ENCODE results near the gene CEP85L. TPM values are rescaled to one million over a fixed set of nuclear protein-coding genes. Genes with fewer than 3 reads are reported as not detected.

CEP85L gene
- total and polyA plus RNA-seq, 2 donors (not counting 1 experiment from before 2014, with no cell fraction given) = 7.3 to 22.0 TPM

- Histone ChIP-seq H3K79me2 (ENCODE audit: control insufficient read depth, insufficient read depth, low read length) (peaks cover 63% of the 10 kb centered on the region), H3K4me2 (ENCODE audit: extremely low read depth, insufficient read depth, low read length) (no peak overlapping the region), H3K9me3 (ENCODE audit: control insufficient read depth, insufficient read depth, low read depth, low read length) (no peaks in the 10 kb centered on the region), H2AFZ (ENCODE audit: low read length) (no peak overlapping the region), H3K4me1 (ENCODE audit: control insufficient read depth, extremely low read depth, insufficient read depth, low read length) (no peaks in the 10 kb centered on the region), H3K9ac (ENCODE audit: insufficient read depth, low read length) (no peak overlapping the region), H4K20me1 (ENCODE audit: control insufficient read depth, extremely low read depth, insufficient read depth, low read length) (no peaks in the 10 kb centered on the region), H3K27me3 (ENCODE audit: control insufficient read depth, insufficient read depth, low read length) (no peaks in the 10 kb centered on the region), H3K36me3 (ENCODE audit: control insufficient read depth, insufficient read depth, low read length) (no peaks in the 10 kb centered on the region), H3K4me3 (replicated peaks in 1 of 4; ENCODE audit: control extremely low read depth in 1 of 4, insufficient read depth in 1 of 4, low read depth in 3 of 4, low read length in 4 of 4) (no peak overlapping the region), H3K27ac (ENCODE audit: insufficient read depth, low read length) (no peak overlapping the region)
- no peak for TF ChIP-seq CTCF (conservative IDR thresholded peaks at IDR 0.05 in 1 of 2, IDR thresholded peaks at IDR 0.05 in 1 of 2; ENCODE audit: low read depth in 1 of 2, low read length in 2 of 2)
- TF ChIP-seq EZH2 (IDR thresholded peaks at IDR 0.05; ENCODE audit: low read length, missing control alignments) = no peak
- DNase-seq (ENCODE audit: low read depth in 2 of 2) = no peak
Measured at GRCh38 chr6:118630067-118630466, 21.3 kb downstream of the CEP85L start.

GRCh38 chr6:118627724-118628123 lies 23.7 kb downstream of the CEP85L start:
- H4K20me1 ChIP-seq (ENCODE audit: control insufficient read depth, extremely low read depth, insufficient read depth, low read length) = no peaks in the 10 kb centered on the region
- peaks cover 61% of the 10 kb centered on the region for H3K79me2 ChIP-seq (ENCODE audit: control insufficient read depth, insufficient read depth, low read length)
- no peak overlapping the region for H3K4me3 ChIP-seq (replicated peaks in 1 of 4; ENCODE audit: control extremely low read depth in 1 of 4, insufficient read depth in 1 of 4, low read depth in 3 of 4, low read length in 4 of 4)
- H3K9me3 ChIP-seq (ENCODE audit: control insufficient read depth, insufficient read depth, low read depth, low read length) = no peaks in the 10 kb centered on the region
- TF ChIP-seq EZH2 (IDR thresholded peaks at IDR 0.05; ENCODE audit: low read length, missing control alignments) = no peak
- H3K36me3 ChIP-seq (ENCODE audit: control insufficient read depth, insufficient read depth, low read length) = no peaks in the 10 kb centered on the region
- no peak overlapping the region for H3K9ac ChIP-seq (ENCODE audit: insufficient read depth, low read length)
- no peak overlapping the region for H2AFZ ChIP-seq (ENCODE audit: low read length)
- no peak for DNase-seq (ENCODE audit: low read depth in 2 of 2)
- H3K4me1 ChIP-seq (ENCODE audit: control insufficient read depth, extremely low read depth, insufficient read depth, low read length) = no peaks in the 10 kb centered on the region
- no peak overlapping the region for H3K27ac ChIP-seq (ENCODE audit: insufficient read depth, low read length)
- no peaks in the 10 kb centered on the region for H3K27me3 ChIP-seq (ENCODE audit: control insufficient read depth, insufficient read depth, low read length)
- H3K4me2 ChIP-seq (ENCODE audit: extremely low read depth, insufficient read depth, low read length) = no peak overlapping the region

- Histone ChIP-seq H3K9me3 (ENCODE audit: control insufficient read depth, insufficient read depth, low read depth, low read length) (no peaks in the 10 kb centered on the region), H3K4me3 (replicated peaks in 1 of 4; ENCODE audit: control extremely low read depth in 1 of 4, insufficient read depth in 1 of 4, low read depth in 3 of 4, low read length in 4 of 4) (no peak overlapping the region), H3K4me1 (ENCODE audit: control insufficient read depth, extremely low read depth, insufficient read depth, low read length) (no peaks in the 10 kb centered on the region), H4K20me1 (ENCODE audit: control insufficient read depth, extremely low read depth, insufficient read depth, low read length) (no peaks in the 10 kb centered on the region), H3K79me2 (ENCODE audit: control insufficient read depth, insufficient read depth, low read length) (peaks cover 68% of the 10 kb centered on the region), H2AFZ (ENCODE audit: low read length) (no peak overlapping the region), H3K9ac (ENCODE audit: insufficient read depth, low read length) (no peak overlapping the region), H3K4me2 (ENCODE audit: extremely low read depth, insufficient read depth, low read length) (no peak overlapping the region), H3K36me3 (ENCODE audit: control insufficient read depth, insufficient read depth, low read length) (no peaks in the 10 kb centered on the region), H3K27ac (ENCODE audit: insufficient read depth, low read length) (no peak overlapping the region), H3K27me3 (ENCODE audit: control insufficient read depth, insufficient read depth, low read length) (no peaks in the 10 kb centered on the region)
- DNase-seq (ENCODE audit: low read depth in 2 of 2) = no peak
- no peak for TF ChIP-seq CTCF (conservative IDR thresholded peaks at IDR 0.05 in 1 of 2, IDR thresholded peaks at IDR 0.05 in 1 of 2; ENCODE audit: low read depth in 1 of 2, low read length in 2 of 2)
- no peak for TF ChIP-seq EZH2 (IDR thresholded peaks at IDR 0.05; ENCODE audit: low read length, missing control alignments)
Measured at GRCh38 chr6:118625833-118626232, 25.6 kb downstream of the CEP85L start.

Data from fibroblast of lung (primary cell).